ENCODE data around the gene SCRT2. TPM values are rescaled to one million over a fixed set of nuclear protein-coding genes. Genes with fewer than 3 reads are reported as not detected.

Gene SCRT2
- total RNA-seq, 1 donor from 2014 or later = not detected

- Histone ChIP-seq H3K27me3 (ENCODE audit: control insufficient read depth, insufficient read depth, low read length) (peaks cover 35% of the 10 kb centered on the region), H3K36me3 (ENCODE audit: control insufficient read depth, insufficient read depth, low read length) (no peaks in the 10 kb centered on the region), H3K4me3 (ENCODE audit: low read depth, low read length) (no peak overlapping the region)
- FAIRE-seq (no peak), DNase-seq (ENCODE audit: low read depth) (no peak)
- no peak for TF ChIP-seq CTCF (IDR thresholded peaks at IDR 0.05; ENCODE audit: insufficient read depth, low read length, severe bottlenecking)
Observed at GRCh38 chr20:669573-669972, 6.0 kb downstream of the SCRT2 start.

GRCh38 chr20:668638-669037, 7.0 kb downstream of the SCRT2 start:
- no peak for TF ChIP-seq CTCF (IDR thresholded peaks at IDR 0.05; ENCODE audit: insufficient read depth, low read length, severe bottlenecking)
- DNase-seq (ENCODE audit: low read depth) (no peak), FAIRE-seq (no peak)
- Histone ChIP-seq H3K27me3 (ENCODE audit: control insufficient read depth, insufficient read depth, low read length) (peaks cover 39% of the 10 kb centered on the region), H3K4me3 (ENCODE audit: low read depth, low read length) (no peak overlapping the region), H3K36me3 (ENCODE audit: control insufficient read depth, insufficient read depth, low read length) (no peaks in the 10 kb centered on the region)

- Histone ChIP-seq H3K4me3 (ENCODE audit: low read depth, low read length) (no peak overlapping the region), H3K36me3 (ENCODE audit: control insufficient read depth, insufficient read depth, low read length) (no peaks in the 10 kb centered on the region), H3K27me3 (ENCODE audit: control insufficient read depth, insufficient read depth, low read length) (peaks cover 39% of the 10 kb centered on the region)
- DNase-seq (ENCODE audit: low read depth) (no peak), FAIRE-seq (no peak)
- TF ChIP-seq CTCF (IDR thresholded peaks at IDR 0.05; ENCODE audit: insufficient read depth, low read length, severe bottlenecking) = no peak
Observed at GRCh38 chr20:668050-668449, 7.6 kb downstream of the SCRT2 start.

- peak; percentile 94 for TF ChIP-seq CTCF (IDR thresholded peaks at IDR 0.05; ENCODE audit: insufficient read depth, low read length, severe bottlenecking)
- Histone ChIP-seq H3K27me3 (ENCODE audit: control insufficient read depth, insufficient read depth, low read length) (peaks cover 40% of the 10 kb centered on the region), H3K36me3 (ENCODE audit: control insufficient read depth, insufficient read depth, low read length) (no peaks in the 10 kb centered on the region), H3K4me3 (ENCODE audit: low read depth, low read length) (no peak overlapping the region)
- DNase-seq (ENCODE audit: low read depth) (peak; percentile 40), FAIRE-seq (peak; percentile 52)
Observed at GRCh38 chr20:667351-668034, 8.1 kb downstream of the SCRT2 start.

DNA sequence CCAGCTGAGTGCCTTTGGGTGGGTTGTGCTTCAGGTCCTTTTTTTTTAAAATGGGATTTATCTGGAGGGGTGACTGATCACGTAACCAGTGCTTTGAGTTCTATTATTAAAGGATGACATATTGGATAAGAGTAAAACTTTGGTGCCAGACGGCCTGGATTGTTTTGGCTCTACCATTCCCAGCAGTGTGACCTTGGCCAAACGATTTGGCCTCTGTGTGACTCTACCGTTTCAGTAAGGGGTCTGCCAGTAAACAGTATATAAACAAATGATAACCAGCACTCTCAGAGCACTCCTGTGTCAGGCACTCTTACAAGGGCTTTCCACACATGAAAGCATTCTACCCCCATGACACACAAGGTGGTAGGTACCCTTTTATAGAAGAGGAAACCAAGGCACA, 8.7 kb downstream of the SCRT2 start:
- TF ChIP-seq CTCF (IDR thresholded peaks at IDR 0.05; ENCODE audit: insufficient read depth, low read length, severe bottlenecking) = no peak
- H3K36me3 ChIP-seq (ENCODE audit: control insufficient read depth, insufficient read depth, low read length) = no peaks in the 10 kb centered on the region
- FAIRE-seq = no peak
- H3K27me3 ChIP-seq (ENCODE audit: control insufficient read depth, insufficient read depth, low read length) = peaks cover 35% of the 10 kb centered on the region
- DNase-seq (ENCODE audit: low read depth) = no peak
- no peak overlapping the region for H3K4me3 ChIP-seq (ENCODE audit: low read depth, low read length)

DNA sequence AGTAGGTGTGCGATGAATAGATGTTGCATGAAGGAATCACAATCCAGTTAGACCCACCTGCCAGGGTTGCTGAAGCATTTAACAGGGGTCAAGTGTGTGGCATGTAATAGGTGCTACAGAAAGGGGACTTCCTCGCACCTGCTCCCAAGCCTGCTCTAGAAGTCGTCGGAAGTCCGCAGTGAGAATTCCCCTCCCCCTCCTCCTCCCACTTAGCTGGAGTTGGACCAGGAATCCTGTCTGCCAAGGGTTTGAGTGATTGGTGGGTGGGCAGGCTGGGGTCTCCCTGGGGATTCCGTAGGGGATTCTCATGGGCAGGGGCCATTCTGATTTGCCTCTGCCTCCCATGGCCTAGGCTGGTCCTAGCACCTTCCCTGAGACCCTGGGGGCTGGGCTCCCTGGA, 10.3 kb downstream of the SCRT2 start:
- TF ChIP-seq CTCF (IDR thresholded peaks at IDR 0.05; ENCODE audit: insufficient read depth, low read length, severe bottlenecking) = no peak
- DNase-seq (ENCODE audit: low read depth) = no peak
- Histone ChIP-seq H3K27me3 (ENCODE audit: control insufficient read depth, insufficient read depth, low read length) (peaks cover 29% of the 10 kb centered on the region), H3K36me3 (ENCODE audit: control insufficient read depth, insufficient read depth, low read length) (no peaks in the 10 kb centered on the region), H3K4me3 (ENCODE audit: low read depth, low read length) (no peak overlapping the region)
- FAIRE-seq = no peak
